ENCODE results near the gene RNF207.

The RNF207 gene

GRCh38 chr1:6176779-6177178, 29.1 kb upstream of the RNF207 start:
- Histone ChIP-seq H3K27ac (no peak overlapping the region), H3K36me3 (ENCODE audit: control insufficient read depth, insufficient read depth, low read length) (no peaks in the 10 kb centered on the region), H2AFZ (no peak overlapping the region), H3K4me1 (no peaks in the 10 kb centered on the region), H3K4me3 (ENCODE audit: low read depth, low read length) (no peak overlapping the region), H3K27me3 (ENCODE audit: control insufficient read depth, insufficient read depth, low read length) (peaks cover 8% of the 10 kb centered on the region), H3K4me2 (ENCODE audit: low read length) (no peak overlapping the region), H3K79me2 (no peaks in the 10 kb centered on the region), H3K9ac (no peak overlapping the region), H3K9me3 (ENCODE audit: control insufficient read depth, low read length) (no peaks in the 10 kb centered on the region)
- no peak for TF ChIP-seq CTCF (IDR thresholded peaks at IDR 0.05)

- Histone ChIP-seq H2AFZ (no peak overlapping the region), H3K4me2 (ENCODE audit: low read length) (no peak overlapping the region), H3K27me3 (ENCODE audit: control insufficient read depth, insufficient read depth, low read length) (peaks cover 8% of the 10 kb centered on the region), H3K9ac (no peak overlapping the region), H3K4me3 (ENCODE audit: low read depth, low read length) (no peak overlapping the region), H3K27ac (no peak overlapping the region), H3K79me2 (no peaks in the 10 kb centered on the region), H3K9me3 (ENCODE audit: control insufficient read depth, low read length) (no peaks in the 10 kb centered on the region), H3K36me3 (ENCODE audit: control insufficient read depth, insufficient read depth, low read length) (no peaks in the 10 kb centered on the region), H3K4me1 (no peaks in the 10 kb centered on the region)
- TF ChIP-seq CTCF (IDR thresholded peaks at IDR 0.05), result no peak
These were observed 28.1 kb upstream of the RNF207 start for GRCh38 chr1:6177681-6178380.

- Histone ChIP-seq H3K79me2 (no peaks in the 10 kb centered on the region), H3K4me3 (ENCODE audit: low read depth, low read length) (no peak overlapping the region), H3K36me3 (ENCODE audit: control insufficient read depth, insufficient read depth, low read length) (no peaks in the 10 kb centered on the region), H3K4me2 (ENCODE audit: low read length) (no peak overlapping the region), H2AFZ (no peak overlapping the region), H3K9ac (no peak overlapping the region), H3K27me3 (ENCODE audit: control insufficient read depth, insufficient read depth, low read length) (peaks cover 8% of the 10 kb centered on the region), H3K4me1 (no peaks in the 10 kb centered on the region), H3K9me3 (ENCODE audit: control insufficient read depth, low read length) (no peaks in the 10 kb centered on the region), H3K27ac (no peak overlapping the region)
- no peak for TF ChIP-seq CTCF (IDR thresholded peaks at IDR 0.05)
These were observed 27.0 kb upstream of the RNF207 start for GRCh38 chr1:6178751-6179563.

GRCh38 chr1:6179564-6180175, 26.2 kb upstream of the RNF207 start:
- Histone ChIP-seq H3K4me3 (ENCODE audit: low read depth, low read length) (no peak overlapping the region), H3K36me3 (ENCODE audit: control insufficient read depth, insufficient read depth, low read length) (no peaks in the 10 kb centered on the region), H2AFZ (no peak overlapping the region), H3K4me1 (no peaks in the 10 kb centered on the region), H3K9me3 (ENCODE audit: control insufficient read depth, low read length) (no peaks in the 10 kb centered on the region), H3K27me3 (ENCODE audit: control insufficient read depth, insufficient read depth, low read length) (peaks cover 8% of the 10 kb centered on the region), H3K27ac (no peak overlapping the region), H3K79me2 (no peaks in the 10 kb centered on the region), H3K4me2 (ENCODE audit: low read length) (no peak overlapping the region), H3K9ac (no peak overlapping the region)
- TF ChIP-seq CTCF (IDR thresholded peaks at IDR 0.05), result no peak
